GM19193 (cell line): ENCODE measurements around the gene FAM204A.

Experiments
- POLR2A ChIP-seq: IDR thresholded peaks from 4 replicates; pipeline ENCODE4 v1.6.1; 2011; ENCODE audit not compliant: insufficient read depth, insufficient read length; ENCODE audit errors: extremely low read depth

FAM204A gene

DNA sequence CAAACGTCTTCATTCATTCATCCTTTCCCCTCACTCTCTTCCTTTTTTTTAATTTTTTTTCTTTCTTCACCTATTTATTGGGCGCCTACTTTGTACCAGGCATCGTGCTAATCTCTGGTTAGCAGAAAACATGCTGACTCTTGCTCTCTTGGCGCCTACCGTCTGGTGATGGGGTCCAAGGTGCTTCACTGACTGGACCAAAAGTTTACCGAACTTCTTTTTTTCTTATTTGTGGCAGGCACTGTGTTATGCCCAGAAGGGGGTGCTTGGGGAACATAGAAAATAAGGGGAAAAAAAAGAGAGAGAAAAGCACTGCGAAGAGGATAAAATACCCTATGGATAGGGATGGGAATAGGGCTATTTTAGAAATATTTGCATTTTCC, 505 bp upstream of the FAM204A start:
- no peak for TF ChIP-seq POLR2A

DNA sequence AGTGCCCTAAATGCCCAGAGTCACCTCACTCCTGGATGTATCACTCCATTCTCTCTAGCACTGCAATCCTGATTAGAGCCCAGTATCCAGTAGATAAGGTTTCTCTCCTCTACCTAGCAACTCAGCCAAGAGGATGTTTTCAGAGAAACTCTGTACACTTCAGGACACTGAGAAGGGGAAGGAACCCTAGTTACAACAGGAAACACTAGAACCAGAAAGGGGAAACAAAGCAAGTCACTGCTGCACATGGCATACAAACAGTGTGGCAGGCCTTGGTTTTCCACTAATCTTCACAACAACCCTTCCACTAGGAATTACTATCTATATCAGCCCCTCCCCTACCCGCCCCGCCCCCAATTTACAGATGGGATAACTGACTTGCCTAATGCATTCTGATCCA, 1.6 kb downstream of the FAM204A start:
- no peak for TF ChIP-seq POLR2A

DNA sequence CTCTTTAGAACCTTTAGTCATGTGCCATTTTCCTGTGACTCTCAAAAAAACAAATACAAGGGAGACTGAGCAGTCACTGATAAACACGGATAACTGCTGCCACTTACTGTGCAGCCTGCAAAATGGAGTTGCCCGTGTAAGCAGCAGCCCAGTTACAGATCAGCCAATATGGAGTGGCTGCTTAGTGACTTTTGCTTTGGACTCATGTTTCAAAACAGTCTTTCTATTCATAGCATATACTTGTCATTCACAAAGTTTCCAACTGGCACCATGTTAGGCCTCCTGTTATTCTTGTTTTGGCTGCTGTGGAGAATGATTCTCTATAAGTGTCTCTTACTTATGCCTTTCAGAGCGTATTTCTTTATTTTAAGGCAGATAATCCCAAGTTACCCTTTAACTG, 3.0 kb downstream of the FAM204A start:
- no peak for TF ChIP-seq POLR2A

DNA sequence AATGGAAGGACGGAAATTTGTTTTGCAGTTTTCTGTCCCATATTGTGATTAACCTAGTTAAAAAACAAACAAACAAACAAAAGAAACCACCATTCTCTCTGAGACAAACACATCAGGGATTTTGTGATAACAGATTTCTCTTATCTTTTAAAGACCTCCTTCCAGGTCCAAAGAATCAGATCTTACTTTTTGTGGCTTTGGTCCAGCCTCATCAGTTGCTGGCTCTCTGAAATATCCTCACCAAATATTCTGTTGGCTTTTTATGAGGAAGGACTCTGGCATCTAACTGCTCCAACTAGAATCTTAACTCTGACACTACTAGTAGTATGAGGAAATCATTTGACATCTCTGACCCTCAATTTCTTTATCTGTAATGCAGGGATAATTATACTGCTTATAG, 4.8 kb downstream of the FAM204A start:
- no peak for TF ChIP-seq POLR2A

DNA sequence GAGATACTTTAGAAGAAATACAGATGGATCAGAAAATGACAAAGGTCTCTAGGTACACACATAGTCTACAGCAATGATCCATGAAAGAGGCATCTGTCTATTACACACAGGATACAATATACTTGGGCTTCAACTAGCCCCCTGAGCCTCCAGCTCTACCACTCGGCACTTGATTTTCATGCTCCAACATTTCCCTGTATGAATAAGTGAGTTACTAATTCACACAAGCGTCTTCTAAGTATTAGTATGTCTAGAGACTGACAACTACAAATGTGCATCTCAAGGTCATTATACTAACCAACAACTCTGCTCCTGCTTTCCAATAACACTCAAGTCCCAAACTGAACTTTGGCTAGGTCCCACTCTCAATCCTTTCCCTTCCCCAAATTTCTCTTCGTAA, 8.3 kb downstream of the FAM204A start:
- TF ChIP-seq POLR2A = no peak

DNA sequence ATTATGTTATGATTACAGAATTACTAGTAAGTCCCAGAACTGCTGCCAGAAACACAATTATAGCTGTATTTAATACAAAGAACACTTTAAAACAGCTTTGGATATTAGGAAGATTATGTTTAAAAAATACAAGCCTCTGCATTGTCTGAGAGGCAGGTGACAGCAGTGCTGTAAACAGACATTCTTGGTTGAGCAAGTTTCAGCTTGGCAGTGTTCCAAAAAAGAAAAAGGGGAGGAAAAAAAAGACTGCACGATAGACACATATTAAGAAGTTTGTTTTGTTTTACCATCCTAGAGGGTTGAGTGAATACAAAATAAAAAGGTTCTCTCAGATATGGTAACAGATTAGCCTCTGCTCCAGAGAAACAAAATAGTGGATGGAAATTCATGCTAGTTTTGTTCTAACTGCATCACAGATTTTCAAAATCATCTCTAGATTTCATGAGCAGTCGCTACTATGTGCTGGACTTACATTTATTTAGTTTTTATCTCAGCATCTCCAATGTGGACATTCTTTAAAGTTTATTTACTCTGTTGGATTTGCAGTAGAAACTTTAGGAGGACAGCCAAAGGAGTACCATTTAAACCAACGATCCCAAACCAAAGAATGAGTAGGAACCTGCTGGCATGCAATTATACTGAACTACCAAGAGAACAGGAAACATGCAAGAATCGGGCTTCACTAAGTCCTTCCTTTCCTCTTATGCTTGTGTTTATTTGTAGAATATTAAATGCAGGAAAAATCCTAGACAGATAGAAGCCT, 9.0 kb downstream of the FAM204A start:
- no peak for TF ChIP-seq POLR2A

GRCh38 chr10:118332236-118332635, 9.9 kb downstream of the FAM204A start:
- TF ChIP-seq POLR2A = no peak

DNA sequence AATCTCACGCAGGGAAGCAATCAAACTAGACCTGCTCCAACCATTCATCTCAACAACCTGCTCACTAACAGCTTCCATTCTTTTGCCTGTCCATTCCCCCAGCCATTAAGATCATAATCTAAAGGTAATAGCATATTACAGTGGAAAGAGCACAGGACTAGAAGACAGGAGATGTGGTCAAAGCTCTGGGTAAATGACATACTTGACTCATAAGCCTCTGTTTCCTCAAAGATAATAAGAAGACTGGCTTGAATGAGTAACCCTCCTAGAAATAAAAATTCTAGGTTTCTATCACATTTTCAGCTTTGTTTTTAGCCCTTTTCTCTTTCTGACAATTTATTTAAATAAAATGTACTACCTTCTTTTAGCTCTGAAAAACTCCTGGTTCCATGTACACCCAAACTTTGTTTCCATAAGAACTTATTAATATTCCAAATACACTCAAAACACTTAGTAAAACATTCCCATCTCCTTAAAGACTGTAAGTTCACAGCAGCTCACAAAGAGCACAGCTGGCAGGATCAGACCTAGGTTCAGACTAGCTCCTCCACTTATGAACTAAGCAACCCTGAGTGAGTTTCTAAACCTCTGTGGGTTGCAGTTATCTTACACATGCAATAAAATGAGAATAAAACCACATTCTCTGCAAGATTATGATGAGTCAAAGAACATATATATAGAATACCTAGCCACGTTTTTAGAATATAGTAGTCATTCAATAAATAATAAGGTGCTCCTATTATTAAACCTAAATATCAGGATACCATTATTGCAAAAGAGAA, 11.6 kb downstream of the FAM204A start:
- no peak for TF ChIP-seq POLR2A

DNA sequence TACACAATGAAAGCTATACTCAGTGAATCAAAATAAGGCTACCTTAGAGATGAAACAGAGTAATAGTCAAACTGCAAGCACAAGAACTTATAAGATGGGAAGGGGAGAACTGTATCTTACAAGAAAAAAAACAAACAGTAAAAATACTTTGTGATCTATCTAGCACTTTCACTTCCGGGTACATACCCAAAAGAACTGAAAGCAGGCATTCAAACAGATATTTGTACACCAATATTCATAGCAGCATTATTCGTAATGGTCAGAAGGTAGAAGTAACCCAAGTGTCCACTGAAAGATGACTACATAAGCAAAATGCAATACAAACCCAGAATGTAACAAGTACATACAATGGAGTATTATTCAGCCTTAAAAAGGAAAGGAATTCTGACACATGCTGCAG, 18.0 kb downstream of the FAM204A start:
- TF ChIP-seq POLR2A = no peak

- no peak for TF ChIP-seq POLR2A
Observed at GRCh38 chr10:118321724-118322575, 20.2 kb downstream of the FAM204A start.

DNA sequence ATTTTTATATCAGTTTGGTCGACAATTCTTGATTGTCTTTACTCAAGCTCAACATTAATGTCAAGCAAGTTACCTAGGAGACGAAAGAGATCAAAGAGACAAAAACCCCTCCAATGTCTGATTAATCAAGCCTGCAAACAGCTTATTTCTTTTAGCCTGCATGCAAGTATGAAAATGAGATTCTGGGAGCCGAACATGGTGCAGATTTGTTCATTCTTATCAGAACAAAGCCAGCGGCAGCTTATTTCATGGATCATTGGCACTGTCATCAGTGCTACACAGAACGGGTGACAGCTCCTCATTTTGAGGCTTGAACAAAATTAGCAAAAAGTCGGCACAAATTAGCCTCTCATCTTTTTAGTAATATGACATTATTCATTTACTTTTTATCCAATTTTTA, 26.5 kb downstream of the FAM204A start:
- no peak for TF ChIP-seq POLR2A

- no peak for TF ChIP-seq POLR2A
Observed at GRCh38 chr10:118314882-118315281, 27.2 kb downstream of the FAM204A start.

DNA sequence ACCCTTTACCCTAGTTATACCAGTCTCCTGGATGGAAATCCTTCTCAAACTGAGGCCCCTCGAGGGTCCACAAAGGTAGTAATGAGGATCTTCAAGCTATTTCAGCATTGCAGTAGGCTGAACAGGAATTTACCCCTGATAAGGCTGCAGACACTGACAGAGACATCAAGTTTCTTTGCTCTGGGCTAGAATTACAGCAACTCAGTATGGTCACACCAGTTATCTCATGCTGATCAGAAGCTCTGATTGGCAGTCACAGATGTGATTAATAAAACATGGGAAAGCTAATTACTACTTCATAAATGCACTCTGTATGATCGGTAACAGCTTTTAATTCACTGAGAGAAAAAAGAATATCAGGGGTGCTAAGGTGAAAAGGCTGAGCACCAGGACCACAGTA, 30.6 kb downstream of the FAM204A start:
- TF ChIP-seq POLR2A = no peak

DNA sequence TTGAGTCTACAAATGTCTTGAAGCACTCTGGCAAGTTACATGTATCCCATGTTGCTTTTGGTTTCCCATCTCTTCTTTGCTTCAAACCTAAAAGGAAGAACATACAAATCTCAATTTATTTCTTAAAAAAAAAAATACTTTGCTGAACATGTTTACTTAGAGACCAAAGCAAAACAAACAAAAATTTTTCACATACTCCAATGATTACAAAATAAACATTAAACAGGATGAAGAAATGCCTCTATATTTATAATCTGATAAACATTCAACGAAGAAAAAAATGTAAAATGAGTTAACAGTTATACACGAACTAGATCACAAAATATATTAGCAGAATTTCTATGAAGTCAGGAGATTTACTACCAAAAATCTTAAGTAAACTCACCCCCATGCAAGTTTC, 31.3 kb downstream of the FAM204A start:
- TF ChIP-seq POLR2A = no peak

GRCh38 chr10:118309911-118310310, 32.2 kb downstream of the FAM204A start:
- TF ChIP-seq POLR2A = no peak
